ENCODE results near the gene LAMTOR2.

DNA sequence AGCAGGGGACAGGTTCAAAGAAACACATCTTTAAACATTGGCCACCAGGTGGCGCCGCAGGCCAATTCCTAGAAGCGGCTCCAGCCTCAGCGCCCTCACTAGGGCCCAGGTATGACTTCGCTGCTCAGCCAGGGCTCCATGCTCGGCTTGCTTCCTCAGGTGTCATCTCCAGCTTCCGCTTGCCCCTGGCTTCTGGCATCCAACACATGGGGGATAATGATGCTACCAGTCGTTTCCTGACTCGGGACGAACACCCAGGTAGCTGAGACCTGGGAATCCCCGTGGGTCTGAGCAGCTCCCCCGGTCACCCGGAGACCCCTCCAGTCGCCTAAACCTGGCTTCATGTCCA lies 36.2 kb downstream of the LAMTOR2 start:
- TF ChIP-seq, protein P1, sequence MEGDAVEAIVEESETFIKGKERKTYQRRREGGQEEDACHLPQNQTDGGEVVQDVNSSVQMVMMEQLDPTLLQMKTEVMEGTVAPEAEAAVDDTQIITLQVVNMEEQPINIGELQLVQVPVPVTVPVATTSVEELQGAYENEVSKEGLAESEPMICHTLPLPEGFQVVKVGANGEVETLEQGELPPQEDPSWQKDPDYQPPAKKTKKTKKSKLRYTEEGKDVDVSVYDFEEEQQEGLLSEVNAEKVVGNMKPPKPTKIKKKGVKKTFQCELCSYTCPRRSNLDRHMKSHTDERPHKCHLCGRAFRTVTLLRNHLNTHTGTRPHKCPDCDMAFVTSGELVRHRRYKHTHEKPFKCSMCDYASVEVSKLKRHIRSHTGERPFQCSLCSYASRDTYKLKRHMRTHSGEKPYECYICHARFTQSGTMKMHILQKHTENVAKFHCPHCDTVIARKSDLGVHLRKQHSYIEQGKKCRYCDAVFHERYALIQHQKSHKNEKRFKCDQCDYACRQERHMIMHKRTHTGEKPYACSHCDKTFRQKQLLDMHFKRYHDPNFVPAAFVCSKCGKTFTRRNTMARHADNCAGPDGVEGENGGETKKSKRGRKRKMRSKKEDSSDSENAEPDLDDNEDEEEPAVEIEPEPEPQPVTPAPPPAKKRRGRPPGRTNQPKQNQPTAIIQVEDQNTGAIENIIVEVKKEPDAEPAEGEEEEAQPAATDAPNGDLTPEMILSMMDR (IDR thresholded peaks at IDR 0.05): peak; percentile 91
- TF ChIP-seq SIN3A (IDR thresholded peaks at IDR 0.05; ENCODE audit: borderline replicate concordance, insufficient read depth, low read depth, low read length) (no peak), POLR2AphosphoS5 (IDR thresholded peaks at IDR 0.05; ENCODE audit: low read depth, low read length) (no peak), TCF7L2 (IDR thresholded peaks at IDR 0.05; ENCODE audit: low read depth, low read length) (no peak)
- TF ChIP-seq, protein P2, sequence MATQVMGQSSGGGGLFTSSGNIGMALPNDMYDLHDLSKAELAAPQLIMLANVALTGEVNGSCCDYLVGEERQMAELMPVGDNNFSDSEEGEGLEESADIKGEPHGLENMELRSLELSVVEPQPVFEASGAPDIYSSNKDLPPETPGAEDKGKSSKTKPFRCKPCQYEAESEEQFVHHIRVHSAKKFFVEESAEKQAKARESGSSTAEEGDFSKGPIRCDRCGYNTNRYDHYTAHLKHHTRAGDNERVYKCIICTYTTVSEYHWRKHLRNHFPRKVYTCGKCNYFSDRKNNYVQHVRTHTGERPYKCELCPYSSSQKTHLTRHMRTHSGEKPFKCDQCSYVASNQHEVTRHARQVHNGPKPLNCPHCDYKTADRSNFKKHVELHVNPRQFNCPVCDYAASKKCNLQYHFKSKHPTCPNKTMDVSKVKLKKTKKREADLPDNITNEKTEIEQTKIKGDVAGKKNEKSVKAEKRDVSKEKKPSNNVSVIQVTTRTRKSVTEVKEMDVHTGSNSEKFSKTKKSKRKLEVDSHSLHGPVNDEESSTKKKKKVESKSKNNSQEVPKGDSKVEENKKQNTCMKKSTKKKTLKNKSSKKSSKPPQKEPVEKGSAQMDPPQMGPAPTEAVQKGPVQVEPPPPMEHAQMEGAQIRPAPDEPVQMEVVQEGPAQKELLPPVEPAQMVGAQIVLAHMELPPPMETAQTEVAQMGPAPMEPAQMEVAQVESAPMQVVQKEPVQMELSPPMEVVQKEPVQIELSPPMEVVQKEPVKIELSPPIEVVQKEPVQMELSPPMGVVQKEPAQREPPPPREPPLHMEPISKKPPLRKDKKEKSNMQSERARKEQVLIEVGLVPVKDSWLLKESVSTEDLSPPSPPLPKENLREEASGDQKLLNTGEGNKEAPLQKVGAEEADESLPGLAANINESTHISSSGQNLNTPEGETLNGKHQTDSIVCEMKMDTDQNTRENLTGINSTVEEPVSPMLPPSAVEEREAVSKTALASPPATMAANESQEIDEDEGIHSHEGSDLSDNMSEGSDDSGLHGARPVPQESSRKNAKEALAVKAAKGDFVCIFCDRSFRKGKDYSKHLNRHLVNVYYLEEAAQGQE (IDR thresholded peaks at IDR 0.05; ENCODE audit: insufficient read depth in 1 of 2, low read depth in 2 of 2, low read length in 1 of 2): no peak
